ENCODE data around the gene SSH3. TPM values are rescaled to one million over a fixed set of nuclear protein-coding genes. Genes with fewer than 3 reads are reported as not detected.

The SSH3 gene
- polyA plus RNA-seq, 1 donor from 2014 or later, result 0.89 TPM

- Histone ChIP-seq H3K9ac (ENCODE audit: low read length) (peak overlapping the region; percentile 51), H3K4me2 (ENCODE audit: low read length) (peak overlapping the region; percentile 28), H3K4me3 (ENCODE audit: low read length) (peak overlapping the region; percentile 93), H3K9me2 (ENCODE audit: insufficient read depth, low read length) (no peaks in the 10 kb centered on the region), H3K9me3 (ENCODE audit: low read length) (no peaks in the 10 kb centered on the region), H3K36me3 (ENCODE audit: insufficient read depth, low read length) (no peaks in the 10 kb centered on the region), H2AFZ (ENCODE audit: low read depth, low read length) (no peak overlapping the region), H4K20me1 (ENCODE audit: insufficient read depth) (no peaks in the 10 kb centered on the region), H3K79me2 (replicated peaks; ENCODE audit: insufficient read depth, low read length) (peaks cover 45% of the 10 kb centered on the region), H3K27ac (ENCODE audit: low read length) (peak overlapping the region; percentile 70), H3K27me3 (ENCODE audit: insufficient read depth, low read depth, low read length) (no peaks in the 10 kb centered on the region), H3F3A (ENCODE audit: insufficient read depth, low read length, poor library complexity, severe bottlenecking) (no peaks in the 10 kb centered on the region)
- TF ChIP-seq TAF1 (IDR thresholded peaks at IDR 0.05; ENCODE audit: low read depth) (no peak), EZH2 (IDR thresholded peaks at IDR 0.05; ENCODE audit: borderline replicate concordance, insufficient read depth, low read length, poor library complexity, severe bottlenecking) (no peak), POLR2AphosphoS5 (IDR thresholded peaks at IDR 0.05) (peak; percentile 61), RAD21 (conservative IDR thresholded peaks at IDR 0.05) (no peak), EP300 (conservative IDR thresholded peaks at IDR 0.05; ENCODE audit: poor library complexity, severe bottlenecking) (no peak)
- TF ChIP-seq, protein P1, sequence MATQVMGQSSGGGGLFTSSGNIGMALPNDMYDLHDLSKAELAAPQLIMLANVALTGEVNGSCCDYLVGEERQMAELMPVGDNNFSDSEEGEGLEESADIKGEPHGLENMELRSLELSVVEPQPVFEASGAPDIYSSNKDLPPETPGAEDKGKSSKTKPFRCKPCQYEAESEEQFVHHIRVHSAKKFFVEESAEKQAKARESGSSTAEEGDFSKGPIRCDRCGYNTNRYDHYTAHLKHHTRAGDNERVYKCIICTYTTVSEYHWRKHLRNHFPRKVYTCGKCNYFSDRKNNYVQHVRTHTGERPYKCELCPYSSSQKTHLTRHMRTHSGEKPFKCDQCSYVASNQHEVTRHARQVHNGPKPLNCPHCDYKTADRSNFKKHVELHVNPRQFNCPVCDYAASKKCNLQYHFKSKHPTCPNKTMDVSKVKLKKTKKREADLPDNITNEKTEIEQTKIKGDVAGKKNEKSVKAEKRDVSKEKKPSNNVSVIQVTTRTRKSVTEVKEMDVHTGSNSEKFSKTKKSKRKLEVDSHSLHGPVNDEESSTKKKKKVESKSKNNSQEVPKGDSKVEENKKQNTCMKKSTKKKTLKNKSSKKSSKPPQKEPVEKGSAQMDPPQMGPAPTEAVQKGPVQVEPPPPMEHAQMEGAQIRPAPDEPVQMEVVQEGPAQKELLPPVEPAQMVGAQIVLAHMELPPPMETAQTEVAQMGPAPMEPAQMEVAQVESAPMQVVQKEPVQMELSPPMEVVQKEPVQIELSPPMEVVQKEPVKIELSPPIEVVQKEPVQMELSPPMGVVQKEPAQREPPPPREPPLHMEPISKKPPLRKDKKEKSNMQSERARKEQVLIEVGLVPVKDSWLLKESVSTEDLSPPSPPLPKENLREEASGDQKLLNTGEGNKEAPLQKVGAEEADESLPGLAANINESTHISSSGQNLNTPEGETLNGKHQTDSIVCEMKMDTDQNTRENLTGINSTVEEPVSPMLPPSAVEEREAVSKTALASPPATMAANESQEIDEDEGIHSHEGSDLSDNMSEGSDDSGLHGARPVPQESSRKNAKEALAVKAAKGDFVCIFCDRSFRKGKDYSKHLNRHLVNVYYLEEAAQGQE (IDR thresholded peaks at IDR 0.05; ENCODE audit: borderline replicate concordance), result no peak
Measured at GRCh38 chr11:67271541-67272284, 31.6 kb upstream of the SSH3 start.

- TF ChIP-seq RAD21 (conservative IDR thresholded peaks at IDR 0.05), result no peak
- no peak for TF ChIP-seq EP300 (conservative IDR thresholded peaks at IDR 0.05; ENCODE audit: poor library complexity, severe bottlenecking)
- TF ChIP-seq, protein P1 (IDR thresholded peaks at IDR 0.05; ENCODE audit: borderline replicate concordance), result no peak
- Histone ChIP-seq H3K79me2 (replicated peaks; ENCODE audit: insufficient read depth, low read length) (peaks cover 37% of the 10 kb centered on the region), H2AFZ (ENCODE audit: low read depth, low read length) (no peak overlapping the region), H3K4me2 (ENCODE audit: low read length) (no peak overlapping the region), H3K9me3 (ENCODE audit: low read length) (no peaks in the 10 kb centered on the region), H3F3A (ENCODE audit: insufficient read depth, low read length, poor library complexity, severe bottlenecking) (no peaks in the 10 kb centered on the region), H3K36me3 (ENCODE audit: insufficient read depth, low read length) (no peaks in the 10 kb centered on the region), H3K27ac (ENCODE audit: low read length) (peak overlapping the region; percentile 70), H3K9ac (ENCODE audit: low read length) (peak overlapping the region; percentile 51), H3K9me2 (ENCODE audit: insufficient read depth, low read length) (no peaks in the 10 kb centered on the region), H3K4me3 (ENCODE audit: low read length) (peak overlapping the region; percentile 93), H4K20me1 (ENCODE audit: insufficient read depth) (no peaks in the 10 kb centered on the region), H3K27me3 (ENCODE audit: insufficient read depth, low read depth, low read length) (no peaks in the 10 kb centered on the region)
Measured at GRCh38 chr11:67272327-67273259, 30.7 kb upstream of the SSH3 start.

Data from neural cell (in vitro differentiated cells).